DOHH2 (cell line): ENCODE measurements around the gene TRIM45.

ENCODE experiments used
- EZH2phosphoT487 ChIP-seq: fragments of 200-600 bp; sonication (generic); IDR thresholded peaks from 2 replicates; pipeline ENCODE4 v1.6.1; 2017; ENCODE audit warnings: borderline replicate concordance, mild to moderate bottlenecking, antibody characterized with exemption, low read length, moderate library complexity, mixed read lengths
- TF ChIP-seq, protein P1 (sequence below): fragments of 200-600 bp; sonication (generic); IDR thresholded peaks from one replicate; pipeline ENCODE4 v1.5.1; 2014; ENCODE audit warnings: antibody characterized with exemption, mild to moderate bottlenecking, low read depth, low read length; ENCODE audit not compliant: poor library complexity, severe bottlenecking

DNA sequence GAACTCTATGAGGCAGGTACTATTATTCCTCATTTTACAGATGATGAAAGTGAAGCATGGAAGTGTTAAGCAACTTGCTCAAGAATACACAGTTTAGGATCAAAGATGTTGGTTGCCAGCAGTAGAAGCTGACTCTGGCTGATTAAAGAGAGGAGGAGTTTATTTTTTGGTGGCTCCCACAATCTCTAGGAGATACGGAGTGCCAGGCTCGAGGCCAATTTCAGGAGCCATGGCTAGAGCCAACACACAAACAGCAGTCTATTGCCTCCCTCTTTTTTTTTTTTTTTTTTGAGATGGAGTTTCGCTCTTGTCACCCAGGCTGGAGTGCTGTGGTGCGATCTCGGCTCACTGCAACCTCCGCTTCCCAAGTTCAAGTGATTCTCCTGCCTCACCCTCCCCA lies 41.8 kb downstream of the TRIM45 start:
- TF ChIP-seq, protein P1, sequence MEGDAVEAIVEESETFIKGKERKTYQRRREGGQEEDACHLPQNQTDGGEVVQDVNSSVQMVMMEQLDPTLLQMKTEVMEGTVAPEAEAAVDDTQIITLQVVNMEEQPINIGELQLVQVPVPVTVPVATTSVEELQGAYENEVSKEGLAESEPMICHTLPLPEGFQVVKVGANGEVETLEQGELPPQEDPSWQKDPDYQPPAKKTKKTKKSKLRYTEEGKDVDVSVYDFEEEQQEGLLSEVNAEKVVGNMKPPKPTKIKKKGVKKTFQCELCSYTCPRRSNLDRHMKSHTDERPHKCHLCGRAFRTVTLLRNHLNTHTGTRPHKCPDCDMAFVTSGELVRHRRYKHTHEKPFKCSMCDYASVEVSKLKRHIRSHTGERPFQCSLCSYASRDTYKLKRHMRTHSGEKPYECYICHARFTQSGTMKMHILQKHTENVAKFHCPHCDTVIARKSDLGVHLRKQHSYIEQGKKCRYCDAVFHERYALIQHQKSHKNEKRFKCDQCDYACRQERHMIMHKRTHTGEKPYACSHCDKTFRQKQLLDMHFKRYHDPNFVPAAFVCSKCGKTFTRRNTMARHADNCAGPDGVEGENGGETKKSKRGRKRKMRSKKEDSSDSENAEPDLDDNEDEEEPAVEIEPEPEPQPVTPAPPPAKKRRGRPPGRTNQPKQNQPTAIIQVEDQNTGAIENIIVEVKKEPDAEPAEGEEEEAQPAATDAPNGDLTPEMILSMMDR, result no peak
- no peak for TF ChIP-seq EZH2phosphoT487
